HG03066 (cell line): ENCODE results near the gene PAFAH1B2.
"Not testable (repeated sequence)": the region's sequence is repeated elsewhere in the genome, so short reads cannot be mapped to it uniquely, and the experiment has no call there.

ENCODE experiments used
- ATAC-seq: cut with Tn5 transposase; IDR thresholded peaks from one replicate; pipeline ENCODE4 v1.9.1; 2021; ENCODE audit warnings: low read depth; ENCODE audit not compliant: unreplicated experiment

PAFAH1B2 gene

GRCh38 chr11:117200813-117201657, 56.9 kb downstream of the PAFAH1B2 start:
- ATAC-seq = no peak

- no peak for ATAC-seq
These were observed 57.7 kb downstream of the PAFAH1B2 start for GRCh38 chr11:117201658-117202305.

GRCh38 chr11:117202386-117203068, 58.4 kb downstream of the PAFAH1B2 start:
- ATAC-seq = no peak

- ATAC-seq = no peak
These were observed 59.0 kb downstream of the PAFAH1B2 start for GRCh38 chr11:117203069-117203407.

GRCh38 chr11:117204283-117205080, 60.4 kb downstream of the PAFAH1B2 start:
- no peak for ATAC-seq

- no peak for ATAC-seq
These were observed 61.2 kb downstream of the PAFAH1B2 start for GRCh38 chr11:117205211-117205818.

GRCh38 chr11:117206111-117206510, 62.0 kb downstream of the PAFAH1B2 start:
- not testable (repeated sequence) for ATAC-seq

GRCh38 chr11:117206859-117207258, 62.8 kb downstream of the PAFAH1B2 start:
- ATAC-seq = not testable (repeated sequence)

- ATAC-seq = not testable (repeated sequence)
These were observed 63.4 kb downstream of the PAFAH1B2 start for GRCh38 chr11:117207481-117207880.

- ATAC-seq = not testable (repeated sequence)
These were observed 64.6 kb downstream of the PAFAH1B2 start for GRCh38 chr11:117208710-117209109.

- ATAC-seq = not testable (repeated sequence)
These were observed 65.5 kb downstream of the PAFAH1B2 start for GRCh38 chr11:117209351-117210125.

GRCh38 chr11:117210620-117211019, 66.5 kb downstream of the PAFAH1B2 start:
- no peak for ATAC-seq

- ATAC-seq = no peak
These were observed 68.7 kb downstream of the PAFAH1B2 start for GRCh38 chr11:117212697-117213355.

- no peak for ATAC-seq
These were observed 70.5 kb downstream of the PAFAH1B2 start for GRCh38 chr11:117214404-117215110.

GRCh38 chr11:117217141-117218084, 73.3 kb downstream of the PAFAH1B2 start:
- ATAC-seq = no peak

GRCh38 chr11:117218133-117218915, 74.2 kb downstream of the PAFAH1B2 start:
- ATAC-seq = no peak
